K562 (cell line): Measurements from ENCODE around the gene TMEM60. TPM values are rescaled to one million over a fixed set of nuclear protein-coding genes. Genes with fewer than 3 reads are reported as not detected.
A peak's percentile ranks its signal among the peaks of the same experiment; 100 is the strongest.

Source experiments
- ATF3 ChIP-seq, 2 experiments: fragments of 450-650 bp in 1 of 2; sonication (generic) in 1 of 2; formaldehyde crosslinking in 1 of 2; IDR thresholded peaks in 1 of 2; conservative IDR thresholded peaks in 1 of 2; 2 replicates each; pipeline versions ENCODE4 v1.6.1 to v1.8.1; 2016 to 2023; ENCODE audit warnings: mild to moderate bottlenecking in 2 of 2, moderate library complexity in 2 of 2, inconsistent platforms in 1 of 2, missing genetic modification reagents in 1 of 2
- CBX1 ChIP-seq: sonication (generic); IDR thresholded peaks from 2 replicates; pipeline ENCODE4 v1.6.1; 2016; ENCODE audit warnings: antibody characterized with exemption, low read depth, mild to moderate bottlenecking
- DACH1 ChIP-seq: fragments of 450-650 bp; IDR thresholded peaks from 2 replicates; pipeline ENCODE4 v1.6.1; 2018; ENCODE audit not compliant: partially characterized antibody
- EP400 ChIP-seq: fragments of 450-650 bp; IDR thresholded peaks from 2 replicates; pipeline ENCODE4 v1.6.1; 2017; ENCODE audit warnings: antibody characterized with exemption, mild to moderate bottlenecking, moderate library complexity
- ERF ChIP-seq: fragments of 450-650 bp; formaldehyde crosslinking; IDR thresholded peaks from 2 replicates; pipeline ENCODE4 v1.4.0; 2020; ENCODE audit warnings: mild to moderate bottlenecking, mixed read lengths
- FOSL1 ChIP-seq: fragments of 200-800 bp; sonication (Bioruptor generic); conservative IDR thresholded peaks from 2 replicates; pipeline ENCODE4 v1.6.1; 2016; ENCODE audit warnings: missing genetic modification characterization, missing compliant biosample characterization
- HNRNPK ChIP-seq: fragments of 200-400 bp; formaldehyde crosslinking; IDR thresholded peaks from one replicate; pipeline ENCODE4 v1.6.1; 2018; ENCODE audit warnings: mild to moderate bottlenecking, low read depth, low read length; ENCODE audit not compliant: poor library complexity, severe bottlenecking
- JUN ChIP-seq, 2 experiments: sonication (generic) in 1 of 2; formaldehyde crosslinking in 1 of 2; IDR thresholded peaks; 2 replicates each; pipeline versions ENCODE4 v1.6.1 to v1.8.0; 2012 to 2022; ENCODE audit warnings: borderline replicate concordance in 2 of 2, mild to moderate bottlenecking in 2 of 2, improper control_type of control experiment in 1 of 2, low read depth in 1 of 2, low read length in 1 of 2, missing genetic modification reagents in 1 of 2
- MNT ChIP-seq, 2 experiments: fragments of 450-650 bp; conservative IDR thresholded peaks; 2 replicates each; pipeline ENCODE4 v1.6.1; 2017; ENCODE audit warnings: mild to moderate bottlenecking in 2 of 2, moderate library complexity in 2 of 2
- NFE2 ChIP-seq: IDR thresholded peaks from 2 replicates; pipeline ENCODE4 v1.6.1; 2014; ENCODE audit warnings: antibody characterized with exemption, low read depth
- RBFOX2 ChIP-seq: fragments of 200-400 bp; formaldehyde crosslinking; IDR thresholded peaks from 2 replicates; pipeline ENCODE4 v1.6.1; 2017; ENCODE audit warnings: low read depth, mild to moderate bottlenecking, low read length, moderate library complexity
- RHOXF2B ChIP-seq: fragments of 250-450 bp; sonication (Bioruptor Pico); conservative IDR thresholded peaks from 2 replicates; pipeline ENCODE4 v1.5.1; 2021
- RREB1 ChIP-seq: fragments of 250-450 bp; sonication (Bioruptor Pico); IDR thresholded peaks from 2 replicates; pipeline ENCODE4 v1.4.0; 2020
- SNIP1 ChIP-seq: fragments of 450-650 bp; IDR thresholded peaks from 2 replicates; pipeline ENCODE4 v1.7.1; 2017; ENCODE audit warnings: low read depth, mild to moderate bottlenecking
- SP1 ChIP-seq: sonication (generic); formaldehyde crosslinking; IDR thresholded peaks from 2 replicates; pipeline ENCODE4 v1.8.1; 2022; ENCODE audit warnings: mild to moderate bottlenecking, missing genetic modification reagents
- ZC3H11A ChIP-seq: IDR thresholded peaks from 2 replicates; pipeline ENCODE4 v1.6.1; 2012; ENCODE audit warnings: low read depth, low read length, improper control_type of control experiment
- ZNF12 ChIP-seq: sonication (generic); formaldehyde crosslinking; IDR thresholded peaks from 2 replicates; pipeline ENCODE4 v1.4.0; 2020; ENCODE audit warnings: mild to moderate bottlenecking, missing genetic modification reagents
- ZNF644 ChIP-seq: fragments of 200-800 bp; sonication (Bioruptor generic); IDR thresholded peaks from 2 replicates; pipeline ENCODE4 v1.6.1; 2016; ENCODE audit warnings: low read depth, missing genetic modification characterization, missing compliant biosample characterization
- ZNF696 ChIP-seq: fragments of 250-450 bp; sonication (Bioruptor Pico); conservative IDR thresholded peaks from 2 replicates; pipeline ENCODE4 v1.4.0; 2020; ENCODE audit warnings: mild to moderate bottlenecking, moderate library complexity
- ZZZ3 ChIP-seq: fragments of 450-650 bp; IDR thresholded peaks from 2 replicates; pipeline ENCODE4 v1.6.1; 2016; ENCODE audit warnings: antibody characterized with exemption, mild to moderate bottlenecking, moderate library complexity
- polyA plus RNA-seq, 8 experiments: library from polyadenylated mRNA; depleted of rRNA in 4 of 8; stranded (reverse) in 5 of 8; unstranded in 3 of 8; fragments of >200 nt; fragmentation: Nextera tagmentation in 2 of 8; fragmentation: Illumina TruSeq in 1 of 8; extraction: Ambion mirVana in 2 of 8; extraction: Trizol in 1 of 8; gene quantifications; 2 replicates each; pipeline versions ENCODE4 v1.2.1 to v1.2.3, GENCODE V29; 2011 to 2014; ENCODE audit warnings: inconsistent platforms in 1 of 8, missing spikeins in 1 of 8
- total RNA-seq, 7 experiments: library from RNA; depleted of rRNA in 6 of 7; stranded (reverse); fragments of >200 nt in 6 of 7; fragmentation: Illumina TruSeq in 2 of 7; extraction: Trizol in 2 of 7; gene quantifications; 2 replicates each; pipeline versions ENCODE4 v1.2.1 to v1.2.3, GENCODE V29; 2011 to 2021; ENCODE audit warnings: low replicate concordance in 1 of 7

TMEM60 gene
- total and polyA plus RNA-seq, 9 of the 15 experiments (the other 6 are each of a cell fraction or from before 2014, with no cell fraction given), result 12.5 to 140 (median 38.4) TPM

GRCh38 chr7:77798394-77799077 is at the start of gene TMEM60, which contains the start of gene PHTF2 (continued):
- TF ChIP-seq RREB1 (CRISPR knock-in tag), result peak; percentile 94
- no peak for TF ChIP-seq DACH1
- no peak for TF ChIP-seq FOSL1 (tag)
- TF ChIP-seq ERF (CRISPR knock-in tag), result no peak
- no peak for TF ChIP-seq ZZZ3
- TF ChIP-seq MNT (conservative IDR thresholded peaks at IDR 0.05), result peak; percentile 36 to 41; a peak in 3 of 4 replicates
- peak; percentile 94 for TF ChIP-seq SP1 (CRISPR knock-in tag)
- TF ChIP-seq RHOXF2B (CRISPR knock-in tag), result 0 out of 2 replicates have a peak, but pooled peaks have one; percentile 75
- no peak for TF ChIP-seq ZC3H11A
- no peak for TF ChIP-seq ZNF696 (CRISPR knock-in tag)
- no peak for TF ChIP-seq HNRNPK
- no peak for TF ChIP-seq NFE2
- TF ChIP-seq RBFOX2, result peak; percentile 94
- TF ChIP-seq ZNF644, result no peak
- TF ChIP-seq SNIP1, result no peak
- TF ChIP-seq ATF3 (IDR thresholded peaks at IDR 0.05), result 0 out of 2 replicates have a peak, but pooled peaks have one; percentile 6
- TF ChIP-seq ATF3 (CRISPR knock-in tag; conservative IDR thresholded peaks at IDR 0.05), result no peak
- peak; percentile 71 for TF ChIP-seq CBX1
- peak; percentile 76 for TF ChIP-seq EP400
- no peak; the same call in 1 of the 2 replicates for TF ChIP-seq JUN (IDR thresholded peaks at IDR 0.05; ENCODE audit: borderline replicate concordance, low read depth, low read length)
- TF ChIP-seq JUN (CRISPR knock-in tag; IDR thresholded peaks at IDR 0.05; ENCODE audit: borderline replicate concordance), result no peak
- TF ChIP-seq ZNF12 (CRISPR knock-in tag), result peak; percentile 85
